Dermis blood vessel endothelial cell (primary cell): ENCODE results near the gene ZNF292. TPM values are rescaled to one million over a fixed set of nuclear protein-coding genes. Genes with fewer than 3 reads are reported as not detected.
"Not testable (repeated sequence)": the region's sequence is repeated elsewhere in the genome, so short reads cannot be mapped to it uniquely, and the experiment has no call there.

Experiments
- DNase-seq: peaks from one replicate; pipeline ENCODE4 v3.0.0; 2010
- total RNA-seq: library from RNA; depleted of rRNA; stranded (reverse); fragments of >200 nt; gene quantifications from 2 replicates; pipeline ENCODE4 v1.2.3, GENCODE V29; 2014

The ZNF292 gene
- total RNA-seq, 1 donor from 2014 or later = 31.7 TPM

DNA sequence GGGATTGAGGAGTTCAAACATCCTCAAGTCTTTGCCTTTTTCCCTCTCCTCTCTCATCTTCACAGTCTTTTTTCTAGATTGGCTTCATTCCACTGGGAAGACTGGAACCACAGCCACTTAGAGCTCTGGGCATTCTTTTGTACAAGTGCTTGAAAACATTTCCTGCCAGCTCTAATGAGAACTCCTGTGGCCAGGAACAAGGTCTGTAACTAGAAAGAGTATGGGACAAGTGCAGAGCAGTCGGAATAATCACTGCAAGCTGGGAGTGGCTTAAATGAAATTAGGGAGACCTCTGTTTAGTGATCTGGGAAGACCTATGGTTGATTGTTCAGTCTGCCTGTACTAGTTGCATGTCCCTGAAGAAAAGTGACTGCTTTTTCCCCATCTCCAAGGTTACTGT, 126.1 kb downstream of the ZNF292 start:
- peak; percentile 40 for DNase-seq

DNA sequence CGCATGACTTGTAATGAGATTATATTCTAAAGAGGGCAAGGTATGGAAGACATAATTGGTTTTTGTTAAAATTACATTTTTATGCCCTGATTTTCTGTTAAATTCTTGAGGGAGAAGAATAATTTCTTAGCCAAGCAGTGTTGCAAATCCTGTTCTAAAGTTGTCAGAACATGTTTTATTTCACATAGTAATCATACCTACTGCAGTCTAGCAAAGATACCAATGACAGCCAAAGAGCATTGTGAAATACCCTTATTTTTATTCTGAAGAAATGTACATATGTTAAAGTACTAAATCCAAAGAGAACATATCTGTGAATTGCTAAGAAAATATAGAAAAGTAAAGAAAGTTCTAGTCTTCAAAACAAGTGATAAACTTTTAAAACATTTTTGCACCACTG, 127.4 kb downstream of the ZNF292 start:
- no peak for DNase-seq

DNA sequence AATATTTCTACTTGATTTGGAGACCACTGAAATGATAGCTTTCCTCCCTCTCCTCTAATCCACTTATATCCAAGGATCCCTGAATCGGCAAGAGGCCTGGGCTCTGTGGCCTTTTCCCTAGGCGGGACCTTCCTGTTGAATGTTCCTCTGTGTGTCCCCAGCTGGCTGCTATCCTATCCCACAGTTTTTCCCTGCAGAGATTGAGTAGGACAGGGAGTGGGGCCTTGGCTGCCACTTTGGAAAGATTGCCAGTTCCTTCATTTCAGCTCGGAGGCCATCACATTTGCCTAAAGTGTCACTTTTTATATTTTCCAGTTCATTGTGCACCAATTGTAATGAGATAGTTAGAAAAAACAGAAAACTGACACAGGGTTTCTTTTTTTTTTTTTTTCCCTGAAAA, 128.1 kb downstream of the ZNF292 start:
- no peak for DNase-seq

DNA sequence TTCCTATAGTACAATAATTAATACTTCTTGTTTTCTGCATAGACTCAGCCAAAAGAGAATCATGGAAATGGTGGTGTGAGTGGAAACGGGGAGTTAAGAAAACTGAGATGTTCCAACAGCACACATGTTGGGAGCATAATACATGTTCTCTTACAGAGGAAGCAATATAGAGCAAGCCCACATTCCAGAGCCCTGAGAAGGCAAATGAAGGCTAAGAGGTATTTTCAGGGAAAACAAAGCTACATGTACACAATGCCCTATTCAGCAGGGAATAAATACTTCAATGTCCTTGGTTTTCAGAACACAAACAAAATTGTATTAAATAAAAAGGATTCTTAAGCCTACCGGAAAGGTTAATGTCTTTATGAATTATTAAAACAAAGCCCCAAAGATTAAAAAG, 131.9 kb downstream of the ZNF292 start:
- peak; percentile 77 for DNase-seq

DNA sequence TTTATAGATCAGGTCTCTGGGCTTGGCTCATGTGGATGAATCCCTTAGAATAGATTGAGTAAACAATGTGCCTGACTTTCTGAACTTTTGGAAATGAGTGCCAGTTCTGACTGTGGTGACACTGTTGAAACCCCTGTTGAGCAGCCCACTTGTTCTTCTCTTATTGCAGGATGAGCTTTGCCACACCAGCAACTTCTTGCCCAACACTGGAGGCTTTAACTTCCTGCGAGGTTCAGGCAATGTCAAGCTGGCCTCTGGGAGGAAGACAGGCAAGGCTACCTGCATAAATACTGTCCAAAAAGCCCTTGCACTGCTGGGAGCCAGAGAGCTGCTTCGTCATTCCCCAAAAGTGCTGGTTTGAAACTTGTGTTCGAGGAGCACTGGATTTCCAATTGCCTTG, 134.2 kb downstream of the ZNF292 start:
- no peak for DNase-seq

DNA sequence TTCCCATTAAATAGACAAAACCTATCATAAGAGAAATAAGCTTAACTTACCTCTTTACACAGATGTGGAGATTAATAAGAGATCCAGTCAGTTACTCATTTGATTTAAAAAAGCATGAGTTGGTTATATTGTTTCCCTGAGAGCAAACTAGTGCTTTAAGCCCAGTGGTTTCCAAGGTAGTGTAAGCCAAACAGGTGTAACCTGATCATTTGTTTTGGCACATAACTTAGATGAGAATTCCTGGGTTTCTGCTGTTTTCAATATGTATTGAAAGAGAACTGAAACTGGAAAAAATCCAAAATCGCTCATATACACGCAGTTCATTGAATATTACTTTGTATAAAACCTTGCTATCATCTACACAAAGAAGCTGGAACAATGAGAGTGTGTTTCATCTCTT, 136.5 kb downstream of the ZNF292 start:
- DNase-seq = peak; percentile 12

DNA sequence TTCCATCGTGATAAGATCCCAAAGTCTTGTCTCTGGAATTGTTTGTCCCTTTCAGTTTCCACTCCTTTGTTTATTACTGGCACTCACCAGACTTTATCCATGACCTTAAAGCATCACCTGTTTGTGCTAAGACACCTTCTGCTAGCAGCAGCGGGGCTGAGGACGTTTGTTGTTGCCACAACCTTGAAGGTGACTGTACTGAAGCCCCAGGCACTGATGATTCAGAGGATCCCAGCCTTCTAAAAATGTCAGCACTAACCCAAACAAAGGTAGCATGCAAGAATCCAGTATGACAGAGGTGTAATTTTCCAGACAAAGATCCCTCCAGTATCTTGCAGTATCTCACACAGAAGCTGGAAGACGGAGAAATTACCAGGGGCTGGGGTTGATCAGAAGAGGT, 138.2 kb downstream of the ZNF292 start:
- DNase-seq = no peak

DNA sequence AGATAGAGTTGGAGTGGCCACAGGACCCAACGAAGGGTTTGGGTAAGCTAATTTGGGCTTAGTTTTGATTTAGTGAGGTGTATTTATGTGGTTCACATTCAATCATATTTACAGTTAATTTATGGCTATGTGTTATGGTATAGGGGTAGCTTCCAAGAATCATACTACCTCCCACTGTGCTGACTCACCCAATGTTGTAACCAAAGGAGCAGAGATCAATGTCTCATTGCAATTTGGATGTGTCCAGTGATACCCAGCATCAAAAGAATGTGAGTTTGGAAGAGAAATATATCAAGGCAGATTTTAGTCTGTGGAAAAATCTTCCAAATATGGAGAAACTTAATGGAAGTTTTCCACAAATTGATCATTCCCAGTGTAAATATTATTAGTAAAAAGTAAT, 141.8 kb downstream of the ZNF292 start:
- DNase-seq = no peak

DNA sequence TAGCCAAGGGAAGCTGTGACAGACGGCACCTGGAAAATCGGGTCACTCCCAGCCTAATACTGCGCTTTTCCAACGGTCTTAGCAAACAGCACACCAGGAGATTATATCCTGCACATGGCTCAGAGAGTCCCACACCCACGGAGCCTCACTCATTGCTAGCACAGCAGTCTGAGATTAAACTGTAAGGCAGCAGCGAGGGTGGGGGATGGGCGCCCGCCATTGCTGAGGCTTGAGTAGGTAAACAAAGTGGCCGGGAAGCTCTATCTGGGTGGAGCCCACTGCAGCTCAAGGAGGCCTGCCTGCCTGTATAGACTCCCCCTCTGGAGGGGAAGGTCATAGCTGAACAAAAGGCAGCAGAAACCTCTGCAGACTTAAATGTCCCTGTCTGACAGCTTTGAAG, 145.9 kb downstream of the ZNF292 start:
- DNase-seq = not testable (repeated sequence)

DNA sequence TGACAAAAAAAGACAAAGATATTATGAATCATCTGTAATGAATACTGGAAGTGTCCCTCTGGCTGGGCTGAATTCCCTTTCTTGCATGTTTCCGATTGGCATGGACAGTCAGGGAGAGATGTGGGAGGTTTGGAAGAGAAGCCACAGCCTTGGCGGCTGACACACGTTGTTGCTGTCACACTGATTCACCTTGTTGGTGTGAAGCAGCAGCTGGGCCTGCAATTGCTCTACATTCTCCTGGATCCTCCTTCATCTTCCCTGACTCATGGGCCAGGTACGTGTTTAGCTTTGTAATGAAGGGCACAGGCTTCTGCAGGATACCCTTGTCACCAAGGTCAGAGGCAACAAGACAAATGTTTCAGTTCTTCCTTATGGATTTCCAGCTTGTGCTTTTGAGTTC, 153.6 kb downstream of the ZNF292 start:
- no peak for DNase-seq

DNA sequence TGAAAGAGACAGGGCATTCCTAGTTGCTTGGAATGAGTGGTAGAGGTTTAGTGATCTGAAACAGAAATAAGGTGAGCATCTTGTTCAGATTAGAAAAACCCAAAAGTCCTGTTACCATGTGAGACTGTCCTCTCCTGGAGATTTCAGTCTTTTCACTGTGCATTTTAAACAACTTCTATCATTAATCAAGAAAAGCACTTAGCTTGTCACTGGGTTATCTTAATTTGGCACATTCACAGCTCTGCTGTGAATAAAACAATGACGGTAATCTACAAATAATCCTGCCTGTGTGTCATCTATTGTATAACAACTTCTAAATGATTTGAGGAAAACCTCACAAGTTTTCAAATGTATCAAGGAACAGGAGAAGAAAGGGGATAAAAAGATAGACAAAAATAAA, 157.5 kb downstream of the ZNF292 start:
- no peak for DNase-seq

Other genes with a start within 250 kb of the ZNF292 start
- gene HTR1E, start 218.0 kb upstream of the ZNF292 start, total RNA-seq = not detected in 2 replicates
- not detected in 2 replicates for gene CGA, start 60.5 kb upstream of the ZNF292 start, total RNA-seq
- gene SMIM8, start 167.0 kb downstream of the ZNF292 start, total RNA-seq = 3.8 and 4.3 TPM in 2 replicates
- not detected in 2 replicates for gene GJB7, start 173.7 kb downstream of the ZNF292 start, total RNA-seq
- gene C6orf163, start 189.2 kb downstream of the ZNF292 start, total RNA-seq = 1.0 and 1.9 TPM in 2 replicates